Type B pancreatic cell (in vitro differentiated cells): ENCODE results near the gene SLC26A3. TPM values are rescaled to one million over a fixed set of nuclear protein-coding genes. Genes with fewer than 3 reads are reported as not detected.

ENCODE experiments used
- DNase-seq: peaks from one replicate; pipeline ENCODE4 v3.0.0; 2021; ENCODE audit warnings: mixed read lengths; ENCODE audit not compliant: unreplicated experiment; ENCODE audit errors: extremely low spot score
- H3K27ac Mint-ChIP-seq: 2 replicates; pipeline ENCODE4 v1.8.0; 2021; ENCODE audit warnings: mild to moderate bottlenecking, mixed read lengths
- H3K27me3 Mint-ChIP-seq: 2 replicates; pipeline ENCODE4 v1.8.0; 2021; ENCODE audit warnings: mixed read lengths
- H3K36me3 Mint-ChIP-seq: 2 replicates; pipeline ENCODE4 v1.8.0; 2021; ENCODE audit warnings: mixed read lengths
- H3K4me1 Mint-ChIP-seq: one replicate; pipeline ENCODE4 v1.8.0; 2021; ENCODE audit warnings: mixed read lengths; ENCODE audit not compliant: unreplicated experiment
- H3K4me3 Mint-ChIP-seq: 2 replicates; pipeline ENCODE4 v1.8.0; 2021; ENCODE audit warnings: mild to moderate bottlenecking, mixed read lengths
- H3K9me3 Mint-ChIP-seq: 2 replicates; pipeline ENCODE4 v1.8.0; 2021; ENCODE audit warnings: mixed read lengths
- total RNA-seq: library from RNA; stranded (reverse); gene quantifications from 2 replicates; pipeline ENCODE4 v1.2.1, GENCODE V29; 2021; ENCODE audit warnings: low replicate concordance
- TF ChIP-seq, protein P1 (sequence below): fragments of 200-600 bp; sonication (generic); conservative IDR thresholded peaks from 2 replicates; pipeline ENCODE4 v1.5.0; 2021; ENCODE audit warnings: antibody characterized with exemption, mild to moderate bottlenecking

SLC26A3 gene
- total RNA-seq, 1 donor from 2014 or later: 4.7 TPM

DNA sequence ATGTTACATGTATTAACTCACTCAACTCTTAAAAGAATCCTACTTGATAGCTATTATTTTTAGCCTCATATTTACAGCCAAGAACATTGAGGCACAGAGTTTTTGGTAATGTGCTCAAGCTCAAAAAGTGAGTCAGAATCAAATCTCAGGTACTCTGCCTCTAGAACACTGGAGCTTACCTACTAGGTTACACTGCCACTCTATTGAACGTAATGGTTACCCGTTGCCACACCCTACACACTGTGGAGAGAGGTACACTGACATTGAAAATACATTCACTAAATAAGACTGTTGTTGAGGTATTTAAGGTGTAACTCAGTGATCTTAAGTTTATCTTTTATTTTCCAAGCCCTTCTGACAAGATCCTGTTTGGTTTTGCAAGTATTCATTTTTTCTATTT, 17.9 kb downstream of the SLC26A3 start:
- Mint-ChIP-seq H3K27ac (no peak overlapping the region), H3K4me3 (no peak overlapping the region), H3K9me3 (no peaks in the 10 kb centered on the region), H3K27me3 (peaks cover 6% of the 10 kb centered on the region), H3K4me1 (no peaks in the 10 kb centered on the region), H3K36me3 (no peaks in the 10 kb centered on the region)
- no peak for DNase-seq
- TF ChIP-seq, protein P1, sequence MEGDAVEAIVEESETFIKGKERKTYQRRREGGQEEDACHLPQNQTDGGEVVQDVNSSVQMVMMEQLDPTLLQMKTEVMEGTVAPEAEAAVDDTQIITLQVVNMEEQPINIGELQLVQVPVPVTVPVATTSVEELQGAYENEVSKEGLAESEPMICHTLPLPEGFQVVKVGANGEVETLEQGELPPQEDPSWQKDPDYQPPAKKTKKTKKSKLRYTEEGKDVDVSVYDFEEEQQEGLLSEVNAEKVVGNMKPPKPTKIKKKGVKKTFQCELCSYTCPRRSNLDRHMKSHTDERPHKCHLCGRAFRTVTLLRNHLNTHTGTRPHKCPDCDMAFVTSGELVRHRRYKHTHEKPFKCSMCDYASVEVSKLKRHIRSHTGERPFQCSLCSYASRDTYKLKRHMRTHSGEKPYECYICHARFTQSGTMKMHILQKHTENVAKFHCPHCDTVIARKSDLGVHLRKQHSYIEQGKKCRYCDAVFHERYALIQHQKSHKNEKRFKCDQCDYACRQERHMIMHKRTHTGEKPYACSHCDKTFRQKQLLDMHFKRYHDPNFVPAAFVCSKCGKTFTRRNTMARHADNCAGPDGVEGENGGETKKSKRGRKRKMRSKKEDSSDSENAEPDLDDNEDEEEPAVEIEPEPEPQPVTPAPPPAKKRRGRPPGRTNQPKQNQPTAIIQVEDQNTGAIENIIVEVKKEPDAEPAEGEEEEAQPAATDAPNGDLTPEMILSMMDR: no peak

DNA sequence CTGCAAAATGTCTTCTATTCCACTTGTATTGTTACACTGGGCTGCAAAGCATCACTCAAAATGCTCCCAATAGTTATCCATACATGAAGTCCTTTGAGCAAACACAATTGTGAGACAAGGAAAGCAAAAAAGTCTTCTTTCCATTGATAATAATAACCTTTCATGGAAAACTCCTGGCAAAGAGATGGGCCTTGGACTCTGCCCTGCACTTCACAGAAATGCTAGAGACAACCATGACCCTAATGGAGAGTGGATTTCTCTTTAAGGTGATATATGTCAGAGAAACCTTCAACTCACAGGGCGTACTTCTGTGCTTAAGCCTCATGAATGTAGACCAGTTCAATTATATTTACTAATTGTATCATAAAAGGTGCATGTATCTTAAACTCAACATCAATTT, 19.4 kb downstream of the SLC26A3 start:
- H3K27ac Mint-ChIP-seq: no peak overlapping the region
- no peaks in the 10 kb centered on the region for H3K4me1 Mint-ChIP-seq
- DNase-seq: no peak
- no peak overlapping the region for H3K4me3 Mint-ChIP-seq
- no peaks in the 10 kb centered on the region for H3K36me3 Mint-ChIP-seq
- no peaks in the 10 kb centered on the region for H3K9me3 Mint-ChIP-seq
- TF ChIP-seq, protein P1: no peak
- peaks cover 6% of the 10 kb centered on the region for H3K27me3 Mint-ChIP-seq

DNA sequence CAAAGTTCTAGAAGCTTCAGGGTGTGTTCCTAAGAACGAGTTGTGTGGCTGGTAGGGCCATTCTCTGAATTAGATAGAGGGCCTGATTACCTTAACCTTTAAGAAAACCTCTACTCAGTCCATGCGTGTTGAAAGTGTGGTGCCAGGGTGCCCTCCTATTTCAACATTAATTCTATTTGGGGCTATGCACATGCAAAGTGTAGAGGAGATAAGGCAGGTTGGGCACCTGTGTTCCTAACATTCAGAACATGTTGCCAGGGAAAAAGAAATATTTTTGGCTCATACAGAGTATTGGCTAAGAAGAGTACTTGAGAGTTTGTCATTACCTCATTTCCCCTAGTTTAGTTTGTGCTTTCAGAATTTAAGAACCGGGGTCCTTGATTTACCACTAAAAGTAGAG, 20.6 kb downstream of the SLC26A3 start:
- no peaks in the 10 kb centered on the region for H3K4me1 Mint-ChIP-seq
- H3K9me3 Mint-ChIP-seq: no peaks in the 10 kb centered on the region
- DNase-seq: no peak
- H3K4me3 Mint-ChIP-seq: no peak overlapping the region
- no peak overlapping the region for H3K27ac Mint-ChIP-seq
- H3K36me3 Mint-ChIP-seq: no peaks in the 10 kb centered on the region
- peaks cover 6% of the 10 kb centered on the region for H3K27me3 Mint-ChIP-seq
- TF ChIP-seq, protein P1: no peak

DNA sequence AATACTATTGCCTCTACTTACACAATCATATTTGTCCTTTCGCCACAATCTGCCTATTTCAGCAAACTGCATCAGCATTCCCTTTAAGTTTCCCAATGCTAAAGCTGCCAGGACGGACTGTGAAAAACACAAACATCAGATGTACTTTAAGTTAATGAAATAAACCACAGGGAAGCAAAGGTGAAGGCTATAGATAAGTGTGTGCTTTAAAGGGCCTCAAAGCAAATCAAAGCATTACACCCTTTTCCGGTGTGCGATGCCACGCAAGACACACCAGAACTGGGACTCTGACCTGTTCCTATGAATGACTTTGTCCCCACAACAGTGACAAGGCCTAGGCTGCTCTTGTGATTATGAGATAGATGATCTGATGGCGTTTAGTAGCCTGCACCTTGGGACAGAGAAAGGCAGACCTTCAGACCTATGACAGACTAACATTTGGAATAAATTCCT, 23.4 kb downstream of the SLC26A3 start:
- no peaks in the 10 kb centered on the region for H3K9me3 Mint-ChIP-seq
- H3K4me3 Mint-ChIP-seq: no peak overlapping the region
- TF ChIP-seq, protein P1: no peak
- H3K4me1 Mint-ChIP-seq: no peaks in the 10 kb centered on the region
- no peak overlapping the region for H3K27ac Mint-ChIP-seq
- no peaks in the 10 kb centered on the region for H3K27me3 Mint-ChIP-seq
- H3K36me3 Mint-ChIP-seq: no peaks in the 10 kb centered on the region
- no peak for DNase-seq

DNA sequence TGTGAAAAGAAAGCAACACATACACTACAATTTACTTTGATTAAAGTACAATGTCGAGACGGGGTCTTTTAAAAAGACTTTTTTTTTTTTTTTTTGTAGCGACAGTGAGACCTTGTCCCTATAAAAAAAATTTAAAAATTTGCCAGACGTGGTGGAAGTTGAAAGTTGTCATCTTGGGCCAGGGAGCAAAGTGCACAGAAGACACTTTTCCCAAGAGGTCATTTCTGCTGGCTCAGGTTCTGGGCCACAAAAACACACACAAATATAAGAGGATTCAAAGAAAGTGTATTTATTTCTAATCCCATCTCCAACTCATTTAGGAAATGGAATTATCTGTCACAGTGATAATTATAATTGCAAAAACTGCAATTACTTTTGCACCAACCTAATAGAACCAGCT, 24.7 kb downstream of the SLC26A3 start:
- Mint-ChIP-seq H3K9me3 (no peaks in the 10 kb centered on the region), H3K36me3 (no peaks in the 10 kb centered on the region), H3K4me1 (no peaks in the 10 kb centered on the region), H3K27me3 (peaks cover under 1% of the 10 kb centered on the region), H3K27ac (no peak overlapping the region), H3K4me3 (no peak overlapping the region)
- DNase-seq: no peak
- TF ChIP-seq, protein P1: no peak

DNA sequence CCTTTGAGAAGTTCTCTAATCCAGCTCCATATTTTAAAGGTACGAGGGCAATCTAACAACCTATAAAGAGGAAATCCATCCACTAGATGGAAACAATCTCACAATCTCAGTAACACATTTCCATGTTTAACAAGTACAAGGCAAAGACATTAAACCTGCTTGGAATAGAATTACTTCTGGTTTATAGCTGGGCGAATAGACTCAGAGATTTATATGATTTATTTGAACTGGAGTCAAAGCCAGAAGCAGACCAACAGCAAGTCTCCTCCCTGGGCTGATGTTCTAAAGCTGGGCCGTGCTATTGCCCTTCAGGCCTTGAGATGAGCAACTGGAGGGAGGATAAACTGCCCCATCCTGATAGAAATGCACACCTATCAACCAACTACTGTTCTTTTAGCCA, 25.3 kb downstream of the SLC26A3 start:
- Mint-ChIP-seq H3K4me1 (no peaks in the 10 kb centered on the region), H3K9me3 (no peaks in the 10 kb centered on the region), H3K4me3 (no peak overlapping the region), H3K27me3 (peaks cover 4% of the 10 kb centered on the region), H3K27ac (no peak overlapping the region), H3K36me3 (no peaks in the 10 kb centered on the region)
- no peak for DNase-seq
- TF ChIP-seq, protein P1: no peak
